GM18505 (cell line): Measurements from ENCODE around the gene EN2.

Experiments
- ATAC-seq: cut with Tn5 transposase; IDR thresholded peaks from one replicate; pipeline ENCODE4 v1.9.1; 2021; ENCODE audit not compliant: unreplicated experiment
- POLR2A ChIP-seq: IDR thresholded peaks from 4 replicates; pipeline ENCODE4 v1.6.1; 2011; ENCODE audit warnings: borderline replicate concordance; ENCODE audit not compliant: insufficient read depth, insufficient read length; ENCODE audit errors: extremely low read depth

Gene EN2

DNA sequence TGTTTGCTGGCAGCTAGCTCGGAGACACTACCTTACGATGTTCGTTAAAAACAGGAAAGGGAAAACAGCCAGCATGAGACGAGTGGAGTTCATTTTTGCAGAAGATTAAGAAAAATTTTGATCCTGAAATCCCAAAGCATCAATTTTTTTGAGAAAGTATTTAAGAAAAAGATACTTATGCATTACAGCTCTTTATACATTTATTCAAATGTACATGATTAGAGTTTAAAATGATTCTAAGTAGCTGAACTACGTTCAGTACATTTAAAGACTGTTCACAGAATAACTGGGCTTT lies 53.7 kb downstream of the EN2 start:
- ATAC-seq = no peak
- TF ChIP-seq POLR2A = no peak

DNA sequence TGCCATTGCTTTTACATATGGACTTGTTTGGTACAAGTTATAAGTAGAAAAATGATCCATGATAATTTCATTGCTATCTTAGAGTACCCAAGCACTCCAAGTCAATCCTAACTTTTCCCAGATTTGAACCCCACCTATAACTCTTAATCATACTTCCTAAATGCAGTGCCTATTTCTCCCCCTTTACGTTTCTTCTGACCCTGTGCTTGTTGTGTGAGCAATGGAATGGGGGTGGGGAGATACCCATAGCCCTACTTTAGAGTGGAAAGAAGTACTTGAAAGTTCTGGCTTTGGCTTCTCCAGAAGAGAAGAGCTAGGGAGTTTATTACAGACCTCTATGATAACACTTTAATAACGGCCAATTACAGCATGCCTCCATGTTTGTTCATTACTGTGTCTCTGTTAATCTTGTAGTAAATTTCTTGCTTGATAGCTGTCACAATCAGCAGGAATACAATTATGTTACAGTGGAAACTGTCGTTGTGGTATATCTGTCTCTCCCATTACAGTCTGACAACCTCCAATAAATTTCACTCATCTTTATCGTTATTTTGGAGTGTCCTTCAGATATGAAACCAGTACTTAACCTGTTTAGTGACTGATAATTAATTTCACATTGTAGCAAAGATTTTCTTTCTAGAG lies 54.4 kb downstream of the EN2 start:
- ATAC-seq = no peak
- TF ChIP-seq POLR2A = no peak

DNA sequence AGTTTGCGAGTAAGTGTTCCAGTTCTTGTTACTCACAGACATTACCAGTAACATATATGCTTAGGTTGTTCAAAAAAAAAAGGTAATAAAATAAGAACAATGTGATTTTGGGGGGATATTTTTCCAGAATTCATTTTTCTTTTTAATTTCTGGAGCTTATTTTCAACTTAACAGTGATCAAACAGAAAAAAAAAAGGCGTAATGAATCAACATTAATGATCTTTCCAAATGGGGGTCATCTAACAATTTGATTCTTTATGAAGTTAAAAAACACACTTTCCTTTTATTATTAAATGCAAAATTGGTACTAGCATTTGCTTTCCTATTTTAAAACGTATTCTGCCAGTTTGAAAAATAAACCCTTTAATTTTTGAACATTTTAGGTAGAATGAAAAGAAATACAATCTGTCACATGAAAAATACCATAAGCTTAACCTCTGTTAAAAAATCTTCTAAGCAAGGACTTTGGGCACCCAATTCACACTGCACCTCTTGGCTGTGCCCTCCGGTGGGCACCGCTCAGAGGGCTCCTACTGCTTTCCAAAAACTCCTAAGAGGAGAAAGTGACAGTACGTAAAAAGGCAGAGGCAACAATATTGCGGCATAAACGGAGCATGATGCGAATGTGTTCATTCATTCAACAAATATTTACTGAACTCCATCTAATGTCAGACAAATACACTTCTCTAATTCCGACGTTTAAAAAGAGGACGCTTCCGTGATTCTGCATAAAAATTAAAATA lies 55.8 kb downstream of the EN2 start:
- TF ChIP-seq POLR2A = no peak
- ATAC-seq = no peak

DNA sequence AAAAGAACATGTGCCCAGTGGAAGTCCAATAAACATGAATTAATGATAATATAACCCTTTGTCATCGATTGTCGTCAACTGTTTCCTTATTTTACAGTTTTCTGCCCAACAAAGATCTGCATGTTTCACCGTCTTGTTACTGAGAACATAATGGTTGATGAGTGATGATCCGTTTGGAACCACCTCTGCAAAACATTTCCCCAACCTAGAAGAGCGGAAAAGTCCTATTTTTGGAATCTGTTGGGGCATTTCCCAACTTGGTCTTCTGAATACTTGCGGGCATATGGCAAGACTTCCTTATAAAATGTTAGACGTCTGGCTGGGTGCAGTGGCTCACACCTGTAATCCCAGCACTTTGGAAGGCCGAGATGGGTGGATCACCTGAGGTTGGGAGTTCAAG lies 56.4 kb downstream of the EN2 start:
- no peak for TF ChIP-seq POLR2A
- ATAC-seq = no peak
